GM20000 (cell line): ENCODE measurements around the gene ASMTL.
"Not testable (repeated sequence)": the region's sequence is repeated elsewhere in the genome, so short reads cannot be mapped to it uniquely, and the experiment has no call there.

Experiments
- DNase-seq: peaks from one replicate; pipeline ENCODE4 v3.0.0; 2012; ENCODE audit warnings: low spot score
- CTCF ChIP-seq: IDR thresholded peaks from 2 replicates; pipeline ENCODE4 v1.5.1; 2012; ENCODE audit warnings: mild to moderate bottlenecking, control low read depth; ENCODE audit errors: extremely low read depth, missing control alignments

ASMTL gene

GRCh38 chrX:1430451-1430850, 22.3 kb downstream of the ASMTL start:
- no peak for TF ChIP-seq CTCF
- no peak for DNase-seq

- no peak for DNase-seq
- no peak for TF ChIP-seq CTCF
These were observed 25.0 kb downstream of the ASMTL start for GRCh38 chrX:1427756-1428155.

GRCh38 chrX:1426321-1426720, 26.4 kb downstream of the ASMTL start:
- not testable (repeated sequence) for DNase-seq

GRCh38 chrX:1425381-1425780, 27.3 kb downstream of the ASMTL start:
- no peak for DNase-seq
- TF ChIP-seq CTCF: no peak

- no peak for TF ChIP-seq CTCF
- no peak for DNase-seq
These were observed 28.4 kb downstream of the ASMTL start for GRCh38 chrX:1424147-1424851.

GRCh38 chrX:1423215-1423614, 29.5 kb downstream of the ASMTL start:
- DNase-seq: no peak
- no peak for TF ChIP-seq CTCF

GRCh38 chrX:1422135-1422465, 30.6 kb downstream of the ASMTL start:
- DNase-seq: no peak
- TF ChIP-seq CTCF: no peak

GRCh38 chrX:1421433-1422134, 31.1 kb downstream of the ASMTL start:
- TF ChIP-seq CTCF: no peak
- no peak for DNase-seq
